ENCODE measurements around the gene FBXW10B.
"Not testable (repeated sequence)": the region's sequence is repeated elsewhere in the genome, so short reads cannot be mapped to it uniquely, and the experiment has no call there.

FBXW10B gene

GRCh38 chr17:15630930-15631453, 11.5 kb upstream of the FBXW10B start:
- H3K4me3 ChIP-seq (ENCODE audit: low read depth, low read length); H3K4me1 ChIP-seq (ENCODE audit: control insufficient read depth, insufficient read depth, low read length); POLR2A ChIA-PET; H3K9me3 ChIP-seq (ENCODE audit: control insufficient read depth, insufficient read depth, low read depth, low read length); CTCF ChIA-PET; H3K27ac ChIP-seq (ENCODE audit: extremely low read depth, low read depth, low read length): not testable (repeated sequence)
- H3K36me3 ChIP-seq (ENCODE audit: control insufficient read depth in 2 of 2, insufficient read depth in 1 of 2, low read length in 2 of 2), result peaks cover 0 to 11% of the 10 kb centered on the region in 2 experiments; a peak in 2 of 3 replicates

GRCh38 chr17:15629991-15630390, 10.5 kb upstream of the FBXW10B start:
- POLR2A ChIA-PET; H3K4me3 ChIP-seq (ENCODE audit: low read depth, low read length); H3K4me1 ChIP-seq (ENCODE audit: control insufficient read depth, insufficient read depth, low read length); H3K9me3 ChIP-seq (ENCODE audit: control insufficient read depth, insufficient read depth, low read depth, low read length); H3K27ac ChIP-seq (ENCODE audit: extremely low read depth, low read depth, low read length); CTCF ChIA-PET: not testable (repeated sequence)
- H3K36me3 ChIP-seq (ENCODE audit: control insufficient read depth in 2 of 2, insufficient read depth in 1 of 2, low read length in 2 of 2), result peaks cover 0 to 11% of the 10 kb centered on the region in 2 experiments; a peak in 2 of 3 replicates

GRCh38 chr17:15623661-15624209, 4.2 kb upstream of the FBXW10B start:
- H3K4me3 ChIP-seq (ENCODE audit: low read depth, low read length); POLR2A ChIA-PET; H3K27ac ChIP-seq (ENCODE audit: extremely low read depth, low read depth, low read length); H3K36me3 ChIP-seq (ENCODE audit: control insufficient read depth in 2 of 2, insufficient read depth in 1 of 2, low read length in 2 of 2); H3K4me1 ChIP-seq (ENCODE audit: control insufficient read depth, insufficient read depth, low read length); H3K9me3 ChIP-seq (ENCODE audit: control insufficient read depth, insufficient read depth, low read depth, low read length); CTCF ChIA-PET: not testable (repeated sequence)

GRCh38 chr17:15623255-15623654, 3.8 kb upstream of the FBXW10B start:
- H3K9me3 ChIP-seq (ENCODE audit: control insufficient read depth, insufficient read depth, low read depth, low read length); H3K4me1 ChIP-seq (ENCODE audit: control insufficient read depth, insufficient read depth, low read length); H3K36me3 ChIP-seq (ENCODE audit: control insufficient read depth in 2 of 2, insufficient read depth in 1 of 2, low read length in 2 of 2); H3K4me3 ChIP-seq (ENCODE audit: low read depth, low read length); H3K27ac ChIP-seq (ENCODE audit: extremely low read depth, low read depth, low read length); CTCF ChIA-PET; POLR2A ChIA-PET: not testable (repeated sequence)

DNA sequence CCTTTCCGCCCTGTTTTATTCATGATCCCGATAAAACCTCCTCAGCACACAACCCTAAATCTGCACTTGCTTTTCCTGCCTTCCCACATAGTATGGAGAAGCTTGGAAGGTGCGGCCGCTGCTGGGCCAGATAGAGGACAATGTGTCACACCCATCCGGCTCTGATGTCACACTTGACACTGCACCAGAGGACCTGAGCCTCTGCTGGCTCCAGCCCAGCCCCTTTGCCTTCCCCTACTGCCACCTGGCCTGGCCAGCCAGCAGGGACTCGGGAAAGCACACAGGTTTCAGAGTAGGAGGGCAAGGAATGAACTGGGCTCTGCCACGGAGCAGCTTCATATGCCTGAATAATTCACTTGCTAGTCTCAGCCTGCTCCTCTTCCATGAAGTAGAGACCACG, 2.6 kb upstream of the FBXW10B start:
- H3K4me3 ChIP-seq (ENCODE audit: low read depth, low read length); CTCF ChIA-PET; H3K9me3 ChIP-seq (ENCODE audit: control insufficient read depth, insufficient read depth, low read depth, low read length); H3K27ac ChIP-seq (ENCODE audit: extremely low read depth, low read depth, low read length); POLR2A ChIA-PET; H3K36me3 ChIP-seq (ENCODE audit: control insufficient read depth in 2 of 2, insufficient read depth in 1 of 2, low read length in 2 of 2); H3K4me1 ChIP-seq (ENCODE audit: control insufficient read depth, insufficient read depth, low read length): not testable (repeated sequence)

- H3K4me1 ChIP-seq (ENCODE audit: control insufficient read depth, insufficient read depth, low read length); H3K27ac ChIP-seq (ENCODE audit: extremely low read depth, low read depth, low read length); H3K9me3 ChIP-seq (ENCODE audit: control insufficient read depth, insufficient read depth, low read depth, low read length); CTCF ChIA-PET; H3K36me3 ChIP-seq (ENCODE audit: control insufficient read depth in 2 of 2, insufficient read depth in 1 of 2, low read length in 2 of 2); POLR2A ChIA-PET; H3K4me3 ChIP-seq (ENCODE audit: low read depth, low read length): not testable (repeated sequence)
Measured at GRCh38 chr17:15616828-15617227, 2.7 kb downstream of the FBXW10B start.

DNA sequence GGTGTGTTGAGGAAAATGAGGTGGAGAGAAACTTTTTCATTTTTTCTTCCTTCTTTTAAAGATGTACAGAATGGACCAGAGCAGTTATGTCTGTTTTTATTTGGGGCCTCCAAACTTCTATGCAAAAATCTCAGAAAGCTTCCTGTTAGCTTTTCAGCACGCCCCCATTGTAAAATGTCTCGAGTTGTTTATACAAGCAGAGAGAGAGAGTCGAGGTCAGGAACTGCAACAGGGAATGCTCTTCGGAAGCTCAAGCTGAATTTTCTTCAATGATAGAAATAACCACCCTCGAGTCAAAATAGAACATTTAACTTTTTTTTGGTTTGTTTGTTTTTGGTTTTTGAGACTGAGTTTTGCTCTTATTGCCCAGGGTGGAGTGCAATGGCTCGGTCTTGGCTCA, 3.7 kb downstream of the FBXW10B start:
- CTCF ChIA-PET; H3K36me3 ChIP-seq (ENCODE audit: control insufficient read depth in 2 of 2, insufficient read depth in 1 of 2, low read length in 2 of 2); H3K9me3 ChIP-seq (ENCODE audit: control insufficient read depth, insufficient read depth, low read depth, low read length); H3K27ac ChIP-seq (ENCODE audit: extremely low read depth, low read depth, low read length); H3K4me3 ChIP-seq (ENCODE audit: low read depth, low read length); POLR2A ChIA-PET; H3K4me1 ChIP-seq (ENCODE audit: control insufficient read depth, insufficient read depth, low read length): not testable (repeated sequence)

- H3K4me1 ChIP-seq (ENCODE audit: control insufficient read depth, insufficient read depth, low read length); H3K27ac ChIP-seq (ENCODE audit: extremely low read depth, low read depth, low read length); POLR2A ChIA-PET; CTCF ChIA-PET; H3K36me3 ChIP-seq (ENCODE audit: control insufficient read depth in 2 of 2, insufficient read depth in 1 of 2, low read length in 2 of 2); H3K4me3 ChIP-seq (ENCODE audit: low read depth, low read length); H3K9me3 ChIP-seq (ENCODE audit: control insufficient read depth, insufficient read depth, low read depth, low read length): not testable (repeated sequence)
Measured at GRCh38 chr17:15613111-15613510, 6.4 kb downstream of the FBXW10B start.

GRCh38 chr17:15592960-15593359, 26.5 kb downstream of the FBXW10B start:
- H3K27ac ChIP-seq (ENCODE audit: extremely low read depth, low read depth, low read length); H3K4me3 ChIP-seq (ENCODE audit: low read depth, low read length); H3K9me3 ChIP-seq (ENCODE audit: control insufficient read depth, insufficient read depth, low read depth, low read length); H3K36me3 ChIP-seq (ENCODE audit: control insufficient read depth in 2 of 2, insufficient read depth in 1 of 2, low read length in 2 of 2); CTCF ChIA-PET; POLR2A ChIA-PET; H3K4me1 ChIP-seq (ENCODE audit: control insufficient read depth, insufficient read depth, low read length): not testable (repeated sequence)
- TF ChIP-seq SCRT2 (tag by site-specific recombination; IDR thresholded peaks at IDR 0.05), result peak; percentile 42; the same call in 1 of the 2 replicates

GRCh38 chr17:15591986-15592385, 27.5 kb downstream of the FBXW10B start:
- H3K36me3 ChIP-seq (ENCODE audit: control insufficient read depth in 2 of 2, insufficient read depth in 1 of 2, low read length in 2 of 2); H3K27ac ChIP-seq (ENCODE audit: extremely low read depth, low read depth, low read length); POLR2A ChIA-PET; H3K4me3 ChIP-seq (ENCODE audit: low read depth, low read length); CTCF ChIA-PET; H3K4me1 ChIP-seq (ENCODE audit: control insufficient read depth, insufficient read depth, low read length); H3K9me3 ChIP-seq (ENCODE audit: control insufficient read depth, insufficient read depth, low read depth, low read length): not testable (repeated sequence)

- H3K4me3 ChIP-seq (ENCODE audit: low read depth, low read length); H3K27ac ChIP-seq (ENCODE audit: extremely low read depth, low read depth, low read length); POLR2A ChIA-PET; H3K9me3 ChIP-seq (ENCODE audit: control insufficient read depth, insufficient read depth, low read depth, low read length); CTCF ChIA-PET; H3K4me1 ChIP-seq (ENCODE audit: control insufficient read depth, insufficient read depth, low read length); H3K36me3 ChIP-seq (ENCODE audit: control insufficient read depth in 2 of 2, insufficient read depth in 1 of 2, low read length in 2 of 2): not testable (repeated sequence)
Measured at GRCh38 chr17:15590844-15591243, 28.7 kb downstream of the FBXW10B start.

Measured in HEK293 (cell line).